ENCODE measurements around the gene ZDHHC13.

The ZDHHC13 gene

GRCh38 chr11:19168090-19168489 is 51.1 kb downstream of the ZDHHC13 start:
- H3K27ac ChIP-seq (ENCODE audit: low read depth, low read length, severe bottlenecking) = no peak overlapping the region
- 85 to 92% methylated on average over 2 of the region's 2 CpGs for WGBS, 2 experiments (ENCODE audit: insufficient coverage in 2 of 2)
- no peak overlapping the region for H3K4me3 ChIP-seq (ENCODE audit: extremely low read depth, insufficient read depth, low read length, poor library complexity, severe bottlenecking)
- H3K36me3 ChIP-seq (ENCODE audit: control insufficient read depth, insufficient read depth, low read length) = peaks cover 35% of the 10 kb centered on the region
- no peaks in the 10 kb centered on the region for H3K9me3 ChIP-seq (ENCODE audit: control insufficient read depth, low read length)
- H3K4me1 ChIP-seq (ENCODE audit: control insufficient read depth, insufficient read depth, low read length, poor library complexity, severe bottlenecking) = no peaks in the 10 kb centered on the region

- no peaks in the 10 kb centered on the region for H3K4me1 ChIP-seq (ENCODE audit: control insufficient read depth, insufficient read depth, low read length, poor library complexity, severe bottlenecking)
- H3K4me3 ChIP-seq (ENCODE audit: extremely low read depth, insufficient read depth, low read length, poor library complexity, severe bottlenecking) = no peak overlapping the region
- no peak overlapping the region for H3K27ac ChIP-seq (ENCODE audit: low read depth, low read length, severe bottlenecking)
- peaks cover 18% of the 10 kb centered on the region for H3K36me3 ChIP-seq (ENCODE audit: control insufficient read depth, insufficient read depth, low read length)
- 90 to 98% methylated on average over 5 to 6 of the region's 9 CpGs for WGBS, 2 experiments (ENCODE audit: insufficient coverage in 2 of 2)
- H3K9me3 ChIP-seq (ENCODE audit: control insufficient read depth, low read length) = no peaks in the 10 kb centered on the region
These were observed 56.2 kb downstream of the ZDHHC13 start for GRCh38 chr11:19173004-19173689.

GRCh38 chr11:19173964-19174638 is 57.1 kb downstream of the ZDHHC13 start:
- H3K4me1 ChIP-seq (ENCODE audit: control insufficient read depth, insufficient read depth, low read length, poor library complexity, severe bottlenecking) = no peaks in the 10 kb centered on the region
- H3K27ac ChIP-seq (ENCODE audit: low read depth, low read length, severe bottlenecking) = no peak overlapping the region
- H3K4me3 ChIP-seq (ENCODE audit: extremely low read depth, insufficient read depth, low read length, poor library complexity, severe bottlenecking) = no peak overlapping the region
- 93 to 100% methylated on average over 3 to 4 of the region's 7 CpGs for WGBS, 2 experiments (ENCODE audit: insufficient coverage in 2 of 2)
- no peaks in the 10 kb centered on the region for H3K9me3 ChIP-seq (ENCODE audit: control insufficient read depth, low read length)
- H3K36me3 ChIP-seq (ENCODE audit: control insufficient read depth, insufficient read depth, low read length) = peaks cover 17% of the 10 kb centered on the region

- H3K9me3 ChIP-seq (ENCODE audit: control insufficient read depth, low read length) = no peaks in the 10 kb centered on the region
- no peak overlapping the region for H3K4me3 ChIP-seq (ENCODE audit: extremely low read depth, insufficient read depth, low read length, poor library complexity, severe bottlenecking)
- H3K4me1 ChIP-seq (ENCODE audit: control insufficient read depth, insufficient read depth, low read length, poor library complexity, severe bottlenecking) = no peaks in the 10 kb centered on the region
- peaks cover 17% of the 10 kb centered on the region for H3K36me3 ChIP-seq (ENCODE audit: control insufficient read depth, insufficient read depth, low read length)
- 60% methylated on average over 1 of the region's 2 CpGs; no CpG with 5 or more reads in 1 of the 2 experiments for WGBS, 2 experiments (ENCODE audit: insufficient coverage in 2 of 2)
- no peak overlapping the region for H3K27ac ChIP-seq (ENCODE audit: low read depth, low read length, severe bottlenecking)
These were observed 59.7 kb downstream of the ZDHHC13 start for GRCh38 chr11:19176629-19177186.

- no peak overlapping the region for H3K27ac ChIP-seq (ENCODE audit: low read depth, low read length, severe bottlenecking)
- no peaks in the 10 kb centered on the region for H3K9me3 ChIP-seq (ENCODE audit: control insufficient read depth, low read length)
- no peak overlapping the region for H3K4me3 ChIP-seq (ENCODE audit: extremely low read depth, insufficient read depth, low read length, poor library complexity, severe bottlenecking)
- H3K4me1 ChIP-seq (ENCODE audit: control insufficient read depth, insufficient read depth, low read length, poor library complexity, severe bottlenecking) = no peaks in the 10 kb centered on the region
- WGBS, 2 experiments (ENCODE audit: insufficient coverage in 2 of 2) = 78 to 97% methylated on average over 3 to 5 of the region's 5 CpGs
- H3K36me3 ChIP-seq (ENCODE audit: control insufficient read depth, insufficient read depth, low read length) = no peaks in the 10 kb centered on the region
These were observed 64.7 kb downstream of the ZDHHC13 start for GRCh38 chr11:19181531-19182261.

- Histone ChIP-seq H3K4me3 (ENCODE audit: extremely low read depth, insufficient read depth, low read length, poor library complexity, severe bottlenecking) (no peak overlapping the region), H3K27ac (ENCODE audit: low read depth, low read length, severe bottlenecking) (no peak overlapping the region)
- WGBS, 2 experiments (ENCODE audit: insufficient coverage in 2 of 2) = 86 to 97% methylated on average over 5 of the region's 7 CpGs
These were observed 66.7 kb downstream of the ZDHHC13 start for GRCh38 chr11:19183646-19184045.

GRCh38 chr11:19185036-19185435 is 68.1 kb downstream of the ZDHHC13 start:
- Histone ChIP-seq H3K36me3 (ENCODE audit: control insufficient read depth, insufficient read depth, low read length) (no peaks in the 10 kb centered on the region), H3K4me1 (ENCODE audit: control insufficient read depth, insufficient read depth, low read length, poor library complexity, severe bottlenecking) (no peaks in the 10 kb centered on the region), H3K9me3 (ENCODE audit: control insufficient read depth, low read length) (no peaks in the 10 kb centered on the region), H3K27ac (ENCODE audit: low read depth, low read length, severe bottlenecking) (no peak overlapping the region), H3K4me3 (ENCODE audit: extremely low read depth, insufficient read depth, low read length, poor library complexity, severe bottlenecking) (no peak overlapping the region)
- 86% methylated on average over 2 of the region's 2 CpGs; no CpG with 5 or more reads in 1 of the 2 experiments for WGBS, 2 experiments (ENCODE audit: insufficient coverage in 2 of 2)

More at GRCh38 chr11:19183646-19184045, 66.7 kb downstream of the ZDHHC13 start:
- H3K4me1 ChIP-seq (ENCODE audit: control insufficient read depth, insufficient read depth, low read length, poor library complexity, severe bottlenecking) = no peaks in the 10 kb centered on the region
- H3K9me3 ChIP-seq (ENCODE audit: control insufficient read depth, low read length) = no peaks in the 10 kb centered on the region
- H3K36me3 ChIP-seq (ENCODE audit: control insufficient read depth, insufficient read depth, low read length) = no peaks in the 10 kb centered on the region

- Histone ChIP-seq H3K4me3 (ENCODE audit: extremely low read depth, insufficient read depth, low read length, poor library complexity, severe bottlenecking) (no peak overlapping the region), H3K27ac (ENCODE audit: low read depth, low read length, severe bottlenecking) (no peak overlapping the region), H3K4me1 (ENCODE audit: control insufficient read depth, insufficient read depth, low read length, poor library complexity, severe bottlenecking) (no peaks in the 10 kb centered on the region), H3K36me3 (ENCODE audit: control insufficient read depth, insufficient read depth, low read length) (no peaks in the 10 kb centered on the region), H3K9me3 (ENCODE audit: control insufficient read depth, low read length) (no peaks in the 10 kb centered on the region)
- 75 to 84% methylated on average over 4 of the region's 6 CpGs for WGBS, 2 experiments (ENCODE audit: insufficient coverage in 2 of 2)
These were observed 68.6 kb downstream of the ZDHHC13 start for GRCh38 chr11:19185516-19186052.

- WGBS, 2 experiments (ENCODE audit: insufficient coverage in 2 of 2) = 60 to 63% methylated on average over 4 of the region's 5 CpGs
- H3K36me3 ChIP-seq (ENCODE audit: control insufficient read depth, insufficient read depth, low read length) = no peaks in the 10 kb centered on the region
- H3K4me3 ChIP-seq (ENCODE audit: extremely low read depth, insufficient read depth, low read length, poor library complexity, severe bottlenecking) = no peak overlapping the region
- no peak overlapping the region for H3K27ac ChIP-seq (ENCODE audit: low read depth, low read length, severe bottlenecking)
- no peaks in the 10 kb centered on the region for H3K4me1 ChIP-seq (ENCODE audit: control insufficient read depth, insufficient read depth, low read length, poor library complexity, severe bottlenecking)
- H3K9me3 ChIP-seq (ENCODE audit: control insufficient read depth, low read length) = no peaks in the 10 kb centered on the region
These were observed 70.3 kb downstream of the ZDHHC13 start for GRCh38 chr11:19187114-19187832.

- Histone ChIP-seq H3K9me3 (ENCODE audit: control insufficient read depth, low read length) (no peaks in the 10 kb centered on the region), H3K27ac (ENCODE audit: low read depth, low read length, severe bottlenecking) (no peak overlapping the region)
- 95 to 98% methylated on average over 8 of the region's 9 CpGs for WGBS, 2 experiments (ENCODE audit: insufficient coverage in 2 of 2)
These were observed 70.9 kb downstream of the ZDHHC13 start for GRCh38 chr11:19187833-19188258.

More at GRCh38 chr11:19187833-19188258, 70.9 kb downstream of the ZDHHC13 start:
- no peak overlapping the region for H3K4me3 ChIP-seq (ENCODE audit: extremely low read depth, insufficient read depth, low read length, poor library complexity, severe bottlenecking)
- H3K4me1 ChIP-seq (ENCODE audit: control insufficient read depth, insufficient read depth, low read length, poor library complexity, severe bottlenecking) = no peaks in the 10 kb centered on the region
- H3K36me3 ChIP-seq (ENCODE audit: control insufficient read depth, insufficient read depth, low read length) = no peaks in the 10 kb centered on the region
